PFSK-1 (cell line): ENCODE results near the gene DLEU7.

ENCODE experiments used
- FOXP2 ChIP-seq: optimal IDR thresholded peaks from 2 replicates; pipeline ENCODE3; 2011; ENCODE audit warnings: borderline replicate concordance, control low read depth, inconsistent platforms; ENCODE audit not compliant: insufficient read depth; ENCODE audit errors: extremely low read length, extremely low read depth
- POLR2AphosphoS5 ChIP-seq: IDR thresholded peaks from 2 replicates; pipeline ENCODE4 v1.6.1; 2012; ENCODE audit warnings: low read depth, mild to moderate bottlenecking, control low read depth, low read length, moderate library complexity
- REST ChIP-seq, 2 experiments: IDR thresholded peaks; 2 replicates each; pipeline versions ENCODE4 v1.6.1 to v1.8.0; 2011 to 2012; ENCODE audit warnings: low read depth in 2 of 2, low read length in 2 of 2, control low read depth in 1 of 2, inconsistent platforms in 1 of 2, mild to moderate bottlenecking in 1 of 2, moderate library complexity in 1 of 2; ENCODE audit not compliant: insufficient read depth in 1 of 2
- SIN3A ChIP-seq: IDR thresholded peaks from 2 replicates; pipeline ENCODE4 v1.6.1; 2012; ENCODE audit warnings: mild to moderate bottlenecking, low read length, moderate library complexity, borderline replicate concordance; ENCODE audit not compliant: insufficient read depth
- TAF1 ChIP-seq: IDR thresholded peaks from 2 replicates; pipeline ENCODE4 v1.6.1; 2012; ENCODE audit warnings: low read length, control low read depth, borderline replicate concordance; ENCODE audit not compliant: insufficient read depth

Gene DLEU7

GRCh38 chr13:50888362-50888761, 44.9 kb upstream of the DLEU7 start:
- TF ChIP-seq SIN3A (no peak), TAF1 (no peak), FOXP2 (no peak), POLR2AphosphoS5 (no peak), REST (IDR thresholded peaks at IDR 0.05; ENCODE audit: insufficient read depth in 1 of 2, low read depth in 2 of 2, low read length in 2 of 2) (no peak)

GRCh38 chr13:50887151-50887550, 43.7 kb upstream of the DLEU7 start:
- TF ChIP-seq FOXP2 (no peak), SIN3A (no peak), POLR2AphosphoS5 (no peak), REST (IDR thresholded peaks at IDR 0.05; ENCODE audit: insufficient read depth in 1 of 2, low read depth in 2 of 2, low read length in 2 of 2) (no peak), TAF1 (no peak)

- TF ChIP-seq POLR2AphosphoS5 (no peak), TAF1 (no peak), FOXP2 (no peak), REST (IDR thresholded peaks at IDR 0.05; ENCODE audit: insufficient read depth in 1 of 2, low read depth in 2 of 2, low read length in 2 of 2) (no peak)
Measured at GRCh38 chr13:50884265-50884664, 40.8 kb upstream of the DLEU7 start.

GRCh38 chr13:50883728-50884127, 40.2 kb upstream of the DLEU7 start:
- TF ChIP-seq SIN3A (no peak), FOXP2 (no peak), POLR2AphosphoS5 (no peak), REST (IDR thresholded peaks at IDR 0.05; ENCODE audit: insufficient read depth in 1 of 2, low read depth in 2 of 2, low read length in 2 of 2) (no peak), TAF1 (no peak)

- TF ChIP-seq SIN3A (no peak), REST (IDR thresholded peaks at IDR 0.05; ENCODE audit: insufficient read depth in 1 of 2, low read depth in 2 of 2, low read length in 2 of 2) (no peak), TAF1 (no peak), FOXP2 (no peak), POLR2AphosphoS5 (no peak)
Measured at GRCh38 chr13:50882816-50883435, 39.4 kb upstream of the DLEU7 start.
